NCI-H2196 (cell line): ENCODE results near the gene STX17.
A peak's percentile ranks its signal among the peaks of the same experiment; 100 is the strongest.

Source experiments
- DNase-seq: peaks from one replicate; lab custom pipeline; 2025; ENCODE audit not compliant: unreplicated experiment; lab: John Stamatoyannopoulos, UW

Gene STX17

GRCh38 chr9:99905833-99906402 is 536 bp upstream of the STX17 start:
- DNase-seq: peak; percentile 27

- no peak for DNase-seq
These were observed 716 bp downstream of the STX17 start for GRCh38 chr9:99907208-99907532.

- DNase-seq: no peak
These were observed 5.1 kb downstream of the STX17 start for GRCh38 chr9:99911600-99911999.

GRCh38 chr9:99916650-99917049 is 10.2 kb downstream of the STX17 start:
- no peak for DNase-seq

- no peak for DNase-seq
These were observed 11.7 kb downstream of the STX17 start for GRCh38 chr9:99918134-99918533.

- DNase-seq: no peak
These were observed 13.5 kb downstream of the STX17 start for GRCh38 chr9:99919930-99920329.

GRCh38 chr9:99921875-99922710 is 15.6 kb downstream of the STX17 start:
- no peak for DNase-seq

- no peak for DNase-seq
These were observed 16.2 kb downstream of the STX17 start for GRCh38 chr9:99922711-99923030.

- DNase-seq: no peak
These were observed 19.1 kb downstream of the STX17 start for GRCh38 chr9:99925541-99925940.

- DNase-seq: no peak
These were observed 23.2 kb downstream of the STX17 start for GRCh38 chr9:99929652-99930051.

GRCh38 chr9:99931155-99931840 is 24.8 kb downstream of the STX17 start:
- DNase-seq: no peak

GRCh38 chr9:99936947-99937587 is 30.6 kb downstream of the STX17 start:
- no peak for DNase-seq

- DNase-seq: no peak
These were observed 40.9 kb downstream of the STX17 start for GRCh38 chr9:99947395-99947794.

- DNase-seq: no peak
These were observed 42.0 kb downstream of the STX17 start for GRCh38 chr9:99948482-99948881.

GRCh38 chr9:99948896-99949295 is 42.4 kb downstream of the STX17 start:
- peak; percentile 60 for DNase-seq

- no peak for DNase-seq
These were observed 47.5 kb downstream of the STX17 start for GRCh38 chr9:99953861-99954507.

GRCh38 chr9:99954819-99955218 is 48.4 kb downstream of the STX17 start:
- DNase-seq: no peak

GRCh38 chr9:99955606-99956005 is 49.2 kb downstream of the STX17 start:
- no peak for DNase-seq

- DNase-seq: no peak
These were observed 56.3 kb downstream of the STX17 start for GRCh38 chr9:99962680-99963261.

- no peak for DNase-seq
These were observed 57.9 kb downstream of the STX17 start for GRCh38 chr9:99964336-99964735.

- no peak for DNase-seq
These were observed 59.5 kb downstream of the STX17 start for GRCh38 chr9:99966001-99966400.
